HUDEP-2 (cell line): ENCODE results near the gene ZNF302.
A peak's percentile ranks its signal among the peaks of the same experiment; 100 is the strongest.
"Not testable (repeated sequence)": the region's sequence is repeated elsewhere in the genome, so short reads cannot be mapped to it uniquely, and the experiment has no call there.

Experiments
- DNase-seq, 76 experiments: peaks; one replicate each; lab custom pipeline; 2025; ENCODE audit not compliant: unreplicated experiment in 76 of 76; lab: John Stamatoyannopoulos, UW

The ZNF302 gene

GRCh38 chr19:34677386-34678084 lies at the start of gene ZNF302:
Gene ZNF302 (plus strand): TSS chr19:34677678. CDS start chr19:34678805, 1,127 bp downstream.
- DNase-seq: peak; percentile 73 to 100 (median 96)

DNA sequence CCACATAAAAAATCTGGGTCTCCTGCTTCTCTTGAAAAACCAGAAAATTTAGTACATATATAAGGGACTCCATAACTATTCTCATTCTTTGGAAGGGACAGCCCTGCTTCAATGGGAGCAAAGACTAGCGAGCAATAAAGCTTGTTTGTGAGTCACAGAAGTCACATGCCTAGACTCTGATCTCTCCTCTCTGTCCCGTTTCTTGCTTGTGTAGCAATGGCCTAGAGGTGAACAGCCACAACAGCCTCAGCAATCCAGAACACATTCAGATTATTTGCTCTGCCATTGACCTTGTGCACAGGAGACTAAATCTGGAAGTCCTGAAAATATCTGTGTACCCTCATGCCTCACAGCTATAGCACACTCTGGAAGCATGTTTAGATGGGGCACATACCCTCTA lies 43.7 kb upstream of the ZNF302 start:
- DNase-seq: no peak

- peak in 53 of 76 experiments; percentile 5 to 70 (median 37) for DNase-seq
Measured at GRCh38 chr19:34639491-34640085, 37.9 kb upstream of the ZNF302 start.

DNA sequence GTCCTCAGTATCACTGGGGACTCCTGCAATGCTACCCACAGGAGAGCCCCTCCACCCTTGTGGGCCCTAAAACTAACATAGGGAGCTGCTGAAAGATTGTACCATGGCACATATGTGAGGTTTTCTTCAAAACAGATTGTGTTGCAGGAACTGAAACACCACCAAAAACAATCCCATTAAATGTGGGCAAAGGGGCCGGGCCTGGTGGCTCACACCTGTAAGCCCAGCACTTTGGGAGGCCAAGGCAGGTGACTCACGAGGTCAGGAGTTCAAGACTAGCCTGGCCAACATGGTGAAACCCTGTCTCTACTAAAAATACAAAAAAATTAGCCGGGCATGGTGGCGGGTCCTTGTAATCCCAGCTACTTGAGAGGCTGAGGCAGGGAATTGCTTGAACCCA lies 35.2 kb upstream of the ZNF302 start:
- DNase-seq: no peak

DNA sequence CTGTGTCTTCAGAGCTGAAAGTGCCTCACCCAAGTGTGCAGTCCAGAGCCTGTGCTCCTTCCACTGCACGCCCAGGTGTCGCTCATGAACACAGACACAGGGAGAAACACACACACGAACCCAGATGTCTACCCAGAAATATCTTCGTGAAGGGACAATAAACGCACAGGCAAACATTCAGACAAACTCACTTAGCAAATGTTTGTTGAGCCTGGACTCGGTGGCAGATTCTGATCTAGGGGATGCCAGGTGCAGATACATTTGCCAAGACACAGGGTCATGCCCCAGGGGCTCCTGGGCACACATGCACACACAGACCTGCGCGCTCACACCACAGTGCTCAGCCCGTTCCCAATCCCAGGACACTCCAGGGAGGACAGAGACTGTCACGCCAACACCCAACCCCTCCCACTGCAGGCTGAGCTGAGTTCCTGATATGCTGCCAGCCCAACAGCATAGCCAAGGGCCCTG lies 32.5 kb upstream of the ZNF302 start:
- DNase-seq: no peak

GRCh38 chr19:34645551-34645950 lies 31.9 kb upstream of the ZNF302 start:
- DNase-seq: no peak

DNA sequence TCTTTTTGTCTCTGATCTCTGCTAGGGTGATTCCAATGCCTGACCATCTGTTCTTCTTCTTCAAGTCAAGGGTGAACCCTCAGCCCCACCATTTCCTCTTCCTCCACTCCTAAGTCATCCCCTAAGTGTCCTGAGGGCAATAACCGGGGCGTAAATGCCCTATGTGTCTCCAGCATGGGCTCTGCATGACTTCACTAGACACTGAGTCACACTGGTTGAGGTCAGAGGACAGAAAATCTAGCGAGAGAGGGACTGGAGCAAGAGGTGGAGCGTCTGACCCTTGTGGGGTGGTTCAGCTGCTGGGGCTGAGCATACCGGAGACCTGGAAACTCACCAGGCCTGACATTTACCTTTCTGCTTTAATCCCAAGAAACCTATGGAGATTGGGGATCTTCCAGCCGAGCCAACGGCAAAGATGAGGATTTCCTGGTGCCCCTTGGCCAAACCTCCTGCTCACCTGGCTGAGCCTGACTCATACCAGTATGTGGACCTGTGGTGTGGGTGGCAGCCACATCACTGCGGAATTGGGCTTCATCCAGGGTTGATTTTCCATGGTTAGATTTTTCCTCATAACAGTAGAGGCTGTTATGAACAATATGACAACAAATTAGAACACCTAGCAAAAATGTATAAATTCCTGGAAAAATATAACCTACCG lies 27.5 kb upstream of the ZNF302 start:
- no peak for DNase-seq

DNA sequence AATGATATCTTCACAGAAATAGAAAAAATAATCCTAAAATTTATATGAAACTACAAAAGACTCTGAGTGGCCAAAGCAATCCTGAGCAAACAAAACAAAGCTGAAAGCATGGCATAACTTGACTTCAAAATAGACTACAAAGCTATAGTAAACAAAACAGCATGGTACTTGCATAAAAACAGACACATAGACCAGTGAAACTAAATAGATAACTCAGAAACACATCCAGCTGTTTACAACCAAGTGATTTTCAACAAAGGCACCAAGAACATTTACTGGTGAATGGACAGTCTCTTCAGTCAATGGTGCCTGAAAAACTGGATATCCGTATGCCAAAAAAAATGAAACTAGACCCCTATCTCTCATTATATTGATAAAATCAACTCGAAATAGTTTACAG lies 25.7 kb upstream of the ZNF302 start:
- no peak for DNase-seq

- DNase-seq: no peak
Measured at GRCh38 chr19:34654796-34655195, 22.7 kb upstream of the ZNF302 start.

DNA sequence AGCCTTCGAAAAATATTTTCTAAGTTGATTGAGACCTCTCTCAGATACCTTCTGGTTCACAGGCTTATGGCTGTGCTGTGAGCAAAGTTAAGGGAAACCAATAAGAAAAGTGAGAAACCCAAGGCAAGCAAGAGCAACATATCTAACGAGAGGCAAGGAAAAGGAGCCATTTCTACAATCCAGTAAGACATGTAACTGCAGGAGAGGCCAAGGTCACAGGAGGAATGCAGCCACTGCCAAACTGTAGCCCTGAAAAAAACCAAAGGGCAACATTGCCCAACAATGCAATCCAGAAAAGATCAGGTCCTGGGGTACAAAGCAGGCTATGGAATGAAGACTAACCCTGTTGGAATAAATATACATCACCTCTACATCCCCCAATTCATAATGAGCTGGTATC lies 21.8 kb upstream of the ZNF302 start:
- DNase-seq: no peak

DNA sequence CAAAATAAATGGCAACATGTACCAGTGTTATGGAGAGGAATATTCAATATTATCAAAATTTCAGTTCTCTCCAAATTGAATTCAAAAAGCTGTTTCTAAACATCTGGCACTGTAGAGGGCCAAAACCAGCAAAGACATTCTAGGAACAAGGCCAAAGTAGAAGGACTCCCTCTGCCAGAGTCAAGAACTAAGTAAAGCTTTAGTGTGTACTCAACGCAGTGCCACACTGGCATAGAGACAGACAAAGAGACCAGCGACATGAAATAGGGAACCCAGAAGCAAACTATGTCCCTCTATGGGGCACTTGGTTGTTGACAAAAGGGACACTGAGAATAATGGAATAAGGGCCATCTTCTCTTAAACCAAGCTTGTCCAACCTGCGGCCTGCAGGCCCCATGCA lies 16.1 kb upstream of the ZNF302 start:
- DNase-seq: no peak

DNA sequence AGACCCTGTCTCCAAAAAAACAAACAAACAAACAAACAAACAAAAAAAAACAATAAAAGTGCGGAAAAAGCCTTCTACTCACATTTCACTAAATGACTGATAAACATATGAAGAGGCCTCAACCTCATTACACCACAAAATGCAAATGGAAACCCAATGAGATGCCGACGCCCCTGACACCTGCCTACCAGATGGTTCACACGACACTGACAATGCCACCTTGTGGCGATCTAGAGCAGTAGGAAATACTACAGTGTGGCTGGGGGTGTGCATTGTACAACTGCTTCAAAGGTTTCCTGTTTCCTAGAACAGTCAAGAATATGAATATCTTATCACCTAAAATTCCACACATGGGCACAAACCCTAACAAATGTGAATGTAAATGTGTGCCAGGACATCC lies 14.6 kb upstream of the ZNF302 start:
- DNase-seq: peak in 21 of 76 experiments; percentile 2 to 44 (median 20)

DNA sequence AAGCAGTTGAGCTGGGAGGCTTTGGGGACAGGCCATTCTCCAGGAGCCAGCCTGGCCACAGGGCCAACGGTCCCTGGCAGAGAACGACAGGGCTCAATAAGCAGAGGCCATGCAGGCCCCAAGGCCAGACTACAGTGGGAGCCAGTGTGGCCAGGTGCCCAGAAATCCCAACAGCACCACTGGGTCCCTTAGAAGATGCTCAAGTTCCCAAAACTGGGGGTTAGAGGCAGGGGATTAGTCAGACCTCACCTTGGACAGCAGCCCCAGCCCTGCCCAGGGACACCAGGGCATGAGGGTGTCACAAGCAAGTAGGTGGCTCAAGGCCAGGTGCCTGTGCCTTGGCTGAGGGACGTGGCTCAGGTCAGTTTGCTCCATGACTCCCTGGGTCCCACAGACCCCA lies 13.3 kb upstream of the ZNF302 start:
- no peak for DNase-seq

DNA sequence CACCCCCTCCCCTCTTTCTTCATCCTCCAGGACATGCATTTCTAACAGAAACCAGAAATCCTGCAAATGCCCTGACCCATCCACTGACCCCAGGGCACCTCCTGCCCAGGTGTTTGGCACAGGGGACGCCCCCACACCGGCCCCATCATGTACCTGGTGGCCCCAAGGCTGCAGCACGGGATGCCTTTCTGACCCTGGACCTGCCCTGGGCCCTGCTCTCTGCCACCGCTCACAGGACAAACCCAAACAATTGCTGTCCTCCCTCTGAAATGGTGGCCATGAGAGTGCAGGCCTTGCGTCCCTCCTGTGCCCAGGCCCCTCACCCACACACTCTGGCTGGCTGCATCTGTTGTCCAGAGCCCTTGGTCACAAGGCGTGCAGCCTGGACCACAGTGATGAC lies 12.6 kb upstream of the ZNF302 start:
- no peak for DNase-seq

- not testable (repeated sequence) for DNase-seq
Measured at GRCh38 chr19:34665275-34665674, 12.2 kb upstream of the ZNF302 start.

GRCh38 chr19:34666200-34666957 lies 11.1 kb upstream of the ZNF302 start:
- no peak for DNase-seq

GRCh38 chr19:34666958-34667265 lies 10.6 kb upstream of the ZNF302 start:
- no peak for DNase-seq

DNA sequence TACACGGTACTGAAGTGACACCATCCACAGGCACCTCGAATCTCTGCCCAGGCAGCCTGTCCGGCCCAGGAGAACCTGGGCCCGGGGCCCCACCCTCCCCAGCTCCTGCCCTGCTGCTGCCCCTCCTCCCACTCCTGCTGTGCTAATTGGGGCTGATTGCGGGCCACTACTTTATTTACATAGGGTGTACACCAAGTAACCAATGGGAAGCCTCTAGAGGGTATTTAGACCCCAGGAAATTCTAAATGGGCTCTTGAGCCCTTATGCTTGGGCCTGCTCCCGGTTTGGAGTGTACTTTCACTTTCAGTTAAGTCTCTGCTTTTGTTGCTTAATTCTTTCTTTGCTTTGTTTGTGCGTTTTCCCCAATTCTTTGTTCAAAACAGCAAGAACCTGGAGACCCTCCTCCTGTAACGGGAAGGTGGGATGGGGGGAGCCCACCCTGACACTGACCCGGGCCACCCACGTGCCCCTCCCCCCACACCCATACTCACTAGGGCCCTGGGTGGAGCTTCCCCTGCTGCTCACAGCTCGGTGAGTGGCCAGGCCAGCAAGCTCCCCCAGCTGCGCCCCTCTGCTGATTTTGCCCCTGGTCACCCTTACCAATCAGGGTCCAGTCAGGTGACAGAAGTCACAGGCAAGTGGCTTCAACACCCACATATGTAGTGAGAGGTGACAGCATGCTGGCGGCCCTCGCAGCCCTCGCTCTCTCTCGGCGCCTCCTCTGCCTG lies 10.0 kb upstream of the ZNF302 start:
- DNase-seq: peak in 1 of 76 experiments; percentile 7

- DNase-seq: not testable (repeated sequence)
Measured at GRCh38 chr19:34668077-34668689, 9.3 kb upstream of the ZNF302 start.

GRCh38 chr19:34668690-34669089 lies 8.8 kb upstream of the ZNF302 start:
- not testable (repeated sequence) for DNase-seq
